ENCODE data around the gene CEBPA.
A peak's percentile ranks its signal among the peaks of the same experiment; 100 is the strongest.

Gene CEBPA

GRCh38 chr19:33273065-33273736 lies 29.1 kb downstream of the CEBPA start:
- H3K27ac ChIP-seq = peak overlapping the region; percentile 85
- no peak for TF ChIP-seq ZFX (IDR thresholded peaks at IDR 0.05)
- TF ChIP-seq, protein P1, sequence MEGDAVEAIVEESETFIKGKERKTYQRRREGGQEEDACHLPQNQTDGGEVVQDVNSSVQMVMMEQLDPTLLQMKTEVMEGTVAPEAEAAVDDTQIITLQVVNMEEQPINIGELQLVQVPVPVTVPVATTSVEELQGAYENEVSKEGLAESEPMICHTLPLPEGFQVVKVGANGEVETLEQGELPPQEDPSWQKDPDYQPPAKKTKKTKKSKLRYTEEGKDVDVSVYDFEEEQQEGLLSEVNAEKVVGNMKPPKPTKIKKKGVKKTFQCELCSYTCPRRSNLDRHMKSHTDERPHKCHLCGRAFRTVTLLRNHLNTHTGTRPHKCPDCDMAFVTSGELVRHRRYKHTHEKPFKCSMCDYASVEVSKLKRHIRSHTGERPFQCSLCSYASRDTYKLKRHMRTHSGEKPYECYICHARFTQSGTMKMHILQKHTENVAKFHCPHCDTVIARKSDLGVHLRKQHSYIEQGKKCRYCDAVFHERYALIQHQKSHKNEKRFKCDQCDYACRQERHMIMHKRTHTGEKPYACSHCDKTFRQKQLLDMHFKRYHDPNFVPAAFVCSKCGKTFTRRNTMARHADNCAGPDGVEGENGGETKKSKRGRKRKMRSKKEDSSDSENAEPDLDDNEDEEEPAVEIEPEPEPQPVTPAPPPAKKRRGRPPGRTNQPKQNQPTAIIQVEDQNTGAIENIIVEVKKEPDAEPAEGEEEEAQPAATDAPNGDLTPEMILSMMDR (conservative IDR thresholded peaks at IDR 0.05) = no peak

- TF ChIP-seq ZFX (IDR thresholded peaks at IDR 0.05) = no peak
- TF ChIP-seq, protein P1 (conservative IDR thresholded peaks at IDR 0.05) = no peak
- no peak overlapping the region for H3K27ac ChIP-seq
Measured at GRCh38 chr19:33271246-33272021, 30.9 kb downstream of the CEBPA start.

DNA sequence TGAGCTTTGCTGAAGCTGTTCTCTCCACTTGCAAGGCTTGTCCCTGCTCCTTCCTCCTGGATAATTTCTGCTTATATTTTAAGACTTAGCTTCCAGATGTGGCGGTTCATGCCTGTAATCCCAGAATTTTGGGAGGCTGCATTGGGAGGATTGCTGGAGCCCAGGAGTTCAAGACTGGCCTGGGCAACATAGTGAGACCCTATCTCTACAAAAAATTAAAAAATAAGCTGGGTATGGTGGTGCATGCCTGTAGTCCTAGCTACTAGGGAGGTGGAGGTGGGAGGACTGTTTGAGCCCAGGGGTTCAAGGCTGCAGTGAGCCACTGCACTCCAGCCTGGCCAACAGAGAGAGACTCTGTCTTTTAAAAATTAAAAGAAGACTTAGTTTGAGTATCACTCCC lies 31.6 kb downstream of the CEBPA start:
- no peak overlapping the region for H3K27ac ChIP-seq
- TF ChIP-seq, protein P1 (conservative IDR thresholded peaks at IDR 0.05) = no peak
- no peak for TF ChIP-seq ZFX (IDR thresholded peaks at IDR 0.05)

DNA sequence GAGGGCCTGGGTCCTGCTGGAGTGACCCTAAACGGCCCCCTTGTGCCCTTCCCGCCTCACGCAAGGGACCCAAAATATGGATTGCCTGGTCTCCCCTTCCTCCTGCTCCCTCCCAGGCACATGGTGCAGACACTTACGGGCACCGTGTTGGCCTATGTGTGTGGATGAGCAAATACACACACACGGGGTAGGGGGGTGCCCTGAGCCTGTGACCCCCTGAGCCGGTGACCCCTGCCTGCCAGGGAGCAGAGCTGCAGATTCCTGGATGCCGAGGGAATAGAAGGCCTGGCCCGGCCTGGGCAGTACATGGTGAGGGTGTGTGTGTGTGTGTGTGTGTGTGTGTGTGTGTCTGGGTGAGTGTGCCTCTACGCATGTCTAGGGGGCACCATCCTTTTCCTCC lies 33.3 kb downstream of the CEBPA start:
- no peak for TF ChIP-seq ZFX (IDR thresholded peaks at IDR 0.05)
- TF ChIP-seq, protein P1 (conservative IDR thresholded peaks at IDR 0.05) = no peak
- no peak overlapping the region for H3K27ac ChIP-seq

GRCh38 chr19:33268162-33268991 lies 34.0 kb downstream of the CEBPA start:
- H3K27ac ChIP-seq = no peak overlapping the region
- TF ChIP-seq, protein P1 (conservative IDR thresholded peaks at IDR 0.05) = no peak
- no peak for TF ChIP-seq ZFX (IDR thresholded peaks at IDR 0.05)

DNA sequence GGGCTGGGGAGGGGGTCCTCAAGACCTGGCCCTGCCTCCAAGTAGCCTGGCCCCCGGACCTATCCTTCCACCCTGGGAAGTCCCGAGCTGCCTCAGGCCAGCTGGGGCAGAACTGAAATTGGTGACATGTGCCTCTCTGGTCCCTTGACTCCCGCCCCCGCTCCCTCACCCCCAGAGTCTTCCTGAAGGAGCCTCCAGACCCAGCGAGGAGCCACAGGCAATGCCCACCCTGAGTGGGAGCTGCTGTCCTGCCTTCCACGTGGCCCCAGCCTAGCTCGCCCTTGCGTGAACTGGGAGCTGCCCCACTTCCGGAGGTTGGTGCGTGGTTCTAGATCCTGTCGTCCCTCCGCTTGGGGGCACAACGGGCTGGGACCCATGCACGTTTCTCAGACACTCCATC lies 34.6 kb downstream of the CEBPA start:
- TF ChIP-seq, protein P1 (conservative IDR thresholded peaks at IDR 0.05) = no peak
- H3K27ac ChIP-seq = no peak overlapping the region

Data from C4-2B (cell line).